ENCODE results near the gene SNX1. TPM values are rescaled to one million over a fixed set of nuclear protein-coding genes. Genes with fewer than 3 reads are reported as not detected.

Gene SNX1
- total and polyA plus RNA-seq, 2 of the 13 experiments (the other 11 are each of a cell fraction or from before 2014, with no cell fraction given): 29.3 to 60.1 TPM

- TF ChIP-seq FOXC1 (CRISPR knock-in tag; IDR thresholded peaks at IDR 0.05; ENCODE audit: borderline replicate concordance) (peak; percentile 12; the same call in 1 of the 2 replicates), ZNF747 (CRISPR knock-in tag; IDR thresholded peaks at IDR 0.05; ENCODE audit: borderline replicate concordance) (peak; percentile 80; the same call in 1 of the 2 replicates), ATF7-NPFF (CRISPR knock-in tag; IDR thresholded peaks at IDR 0.05; ENCODE audit: low read depth) (peak; percentile 60), FOSL2 (CRISPR knock-in tag; IDR thresholded peaks at IDR 0.05) (no peak), ZNF343 (CRISPR knock-in tag; IDR thresholded peaks at IDR 0.05) (peak; percentile 35; the same call in 1 of the 2 replicates), SALL2 (CRISPR knock-in tag; IDR thresholded peaks at IDR 0.05) (peak; percentile 79), ZNF792 (CRISPR knock-in tag; IDR thresholded peaks at IDR 0.05) (peak; percentile 61; the same call in 1 of the 2 replicates), ZSCAN31 (CRISPR knock-in tag; IDR thresholded peaks at IDR 0.05; ENCODE audit: low read depth) (peak; percentile 70), GABPB1 (CRISPR knock-in tag; IDR thresholded peaks at IDR 0.05) (peak; percentile 97), SMYD3 (CRISPR knock-in tag; IDR thresholded peaks at IDR 0.05) (0 out of 2 replicates have a peak, but pooled peaks have one; percentile 11), SRSF9 (IDR thresholded peaks at IDR 0.05; ENCODE audit: borderline replicate concordance, insufficient read depth, low read depth, low read length, poor library complexity, severe bottlenecking) (no peak), YEATS2 (CRISPR knock-in tag; IDR thresholded peaks at IDR 0.05; ENCODE audit: borderline replicate concordance) (peak; percentile 70; the same call in 1 of the 2 replicates), ZNF678 (CRISPR knock-in tag; IDR thresholded peaks at IDR 0.05) (0 out of 2 replicates have a peak, but pooled peaks have one; percentile 43), SIX4 (CRISPR knock-in tag; IDR thresholded peaks at IDR 0.05) (no peak), ZNF337 (CRISPR knock-in tag; IDR thresholded peaks at IDR 0.05; ENCODE audit: borderline replicate concordance, low read depth) (peak; percentile 79; the same call in 1 of the 2 replicates), ZBTB42 (CRISPR knock-in tag; IDR thresholded peaks at IDR 0.05) (0 out of 2 replicates have a peak, but pooled peaks have one; percentile 52), ZNF557 (CRISPR knock-in tag; IDR thresholded peaks at IDR 0.05) (peak; percentile 44; the same call in 1 of the 2 replicates), ZNF598 (CRISPR knock-in tag; IDR thresholded peaks at IDR 0.05; ENCODE audit: borderline replicate concordance) (peak; percentile 66; the same call in 1 of the 2 replicates), SNAPC5 (CRISPR knock-in tag; IDR thresholded peaks at IDR 0.05; ENCODE audit: borderline replicate concordance) (no peak), NONO (IDR thresholded peaks at IDR 0.05) (no peak), NONO (CRISPR knock-in tag; conservative IDR thresholded peaks at IDR 0.05) (peak; percentile 78), ZNF143 (CRISPR knock-in tag; IDR thresholded peaks at IDR 0.05) (peak; percentile 93), ZNF710 (CRISPR knock-in tag; IDR thresholded peaks at IDR 0.05; ENCODE audit: borderline replicate concordance) (peak; percentile 58; the same call in 1 of the 2 replicates), MAFF (IDR thresholded peaks at IDR 0.05; ENCODE audit: low read depth, low read length) (no peak), ZNF615 (CRISPR knock-in tag; IDR thresholded peaks at IDR 0.05; ENCODE audit: borderline replicate concordance) (peak; percentile 92; the same call in 1 of the 2 replicates), ZBTB26 (CRISPR knock-in tag; IDR thresholded peaks at IDR 0.05; ENCODE audit: borderline replicate concordance) (peak; percentile 35; the same call in 1 of the 2 replicates)
Measured at GRCh38 chr15:64162869-64163658, 67.3 kb downstream of the SNX1 start, which contains the start of gene PPIB (continued).

Measured in HepG2 (cell line).